ENCODE data around the gene MMAA. TPM values are rescaled to one million over a fixed set of nuclear protein-coding genes. Genes with fewer than 3 reads are reported as not detected.

MMAA gene
- total RNA-seq, 4 donors from 2014 or later: 2.2 to 3.8 (median 2.8) TPM

DNA sequence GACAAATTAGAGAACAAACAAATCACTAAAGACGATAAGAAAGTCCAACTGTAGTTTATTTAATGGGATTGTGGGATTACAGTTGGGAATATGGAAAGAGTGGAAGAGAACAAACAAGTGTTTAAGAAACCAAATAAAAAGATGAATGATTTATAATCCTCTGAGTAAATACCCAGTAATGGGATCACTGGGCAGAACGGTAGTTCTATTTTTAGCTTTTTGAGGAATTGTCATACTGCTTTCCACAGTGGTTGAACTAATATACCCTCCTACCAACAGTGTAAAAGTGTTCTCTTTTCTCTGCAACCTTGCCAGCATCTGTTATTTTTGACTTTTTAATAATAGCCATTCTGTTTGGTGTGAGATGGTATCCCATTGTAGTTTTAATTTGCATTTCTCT lies 75.7 kb downstream of the MMAA start:
- no peaks in the 10 kb centered on the region for H3K36me3 ChIP-seq
- H3K4me3 ChIP-seq: no peak overlapping the region
- no peak for DNase-seq (ENCODE audit: low spot score in 2 of 2)
- no peaks in the 10 kb centered on the region for H3K4me1 ChIP-seq
- no peaks in the 10 kb centered on the region for H3K27me3 ChIP-seq
- WGBS, 2 donors: 31 to 40% methylated on average over 2 of the region's 2 CpGs
- H3K27ac ChIP-seq: no peak overlapping the region
- no peaks in the 10 kb centered on the region for H3K9me3 ChIP-seq
- TF ChIP-seq POLR2A (IDR thresholded peaks at IDR 0.05) (no peak), EP300 (IDR thresholded peaks at IDR 0.05) (no peak)
- TF ChIP-seq, protein P1, sequence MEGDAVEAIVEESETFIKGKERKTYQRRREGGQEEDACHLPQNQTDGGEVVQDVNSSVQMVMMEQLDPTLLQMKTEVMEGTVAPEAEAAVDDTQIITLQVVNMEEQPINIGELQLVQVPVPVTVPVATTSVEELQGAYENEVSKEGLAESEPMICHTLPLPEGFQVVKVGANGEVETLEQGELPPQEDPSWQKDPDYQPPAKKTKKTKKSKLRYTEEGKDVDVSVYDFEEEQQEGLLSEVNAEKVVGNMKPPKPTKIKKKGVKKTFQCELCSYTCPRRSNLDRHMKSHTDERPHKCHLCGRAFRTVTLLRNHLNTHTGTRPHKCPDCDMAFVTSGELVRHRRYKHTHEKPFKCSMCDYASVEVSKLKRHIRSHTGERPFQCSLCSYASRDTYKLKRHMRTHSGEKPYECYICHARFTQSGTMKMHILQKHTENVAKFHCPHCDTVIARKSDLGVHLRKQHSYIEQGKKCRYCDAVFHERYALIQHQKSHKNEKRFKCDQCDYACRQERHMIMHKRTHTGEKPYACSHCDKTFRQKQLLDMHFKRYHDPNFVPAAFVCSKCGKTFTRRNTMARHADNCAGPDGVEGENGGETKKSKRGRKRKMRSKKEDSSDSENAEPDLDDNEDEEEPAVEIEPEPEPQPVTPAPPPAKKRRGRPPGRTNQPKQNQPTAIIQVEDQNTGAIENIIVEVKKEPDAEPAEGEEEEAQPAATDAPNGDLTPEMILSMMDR (IDR thresholded peaks at IDR 0.05): no peak

GRCh38 chr4:145697332-145697731 lies 78.1 kb downstream of the MMAA start:
- no peaks in the 10 kb centered on the region for H3K36me3 ChIP-seq
- H3K4me1 ChIP-seq: no peaks in the 10 kb centered on the region
- 93 to 96% methylated on average over 2 of the region's 2 CpGs for WGBS, 2 donors
- no peak overlapping the region for H3K27ac ChIP-seq
- no peaks in the 10 kb centered on the region for H3K9me3 ChIP-seq
- DNase-seq (ENCODE audit: low spot score in 2 of 2): no peak
- no peak for TF ChIP-seq POLR2A (IDR thresholded peaks at IDR 0.05)
- TF ChIP-seq, protein P1 (IDR thresholded peaks at IDR 0.05): no peak
- no peak for TF ChIP-seq EP300 (IDR thresholded peaks at IDR 0.05)
- H3K27me3 ChIP-seq: no peaks in the 10 kb centered on the region
- H3K4me3 ChIP-seq: no peak overlapping the region

DNA sequence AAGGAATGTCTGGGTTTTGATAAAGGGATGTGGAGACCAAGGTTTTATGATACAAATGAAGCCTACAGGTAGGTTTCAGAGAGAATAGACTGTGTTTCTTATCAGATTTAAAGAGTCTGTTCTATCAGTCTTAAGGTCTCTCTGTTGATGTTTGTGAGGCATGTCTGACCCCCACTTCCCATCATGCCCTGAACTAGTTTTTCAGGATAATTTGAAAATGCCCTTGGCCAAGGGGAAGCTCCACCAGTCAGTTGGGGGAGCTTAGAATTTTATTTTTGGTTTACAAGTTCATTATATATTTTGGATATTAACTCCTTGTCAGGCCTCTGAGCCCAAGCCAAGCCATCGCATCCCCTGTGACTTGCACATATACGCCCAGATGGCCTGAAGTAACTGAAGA lies 79.3 kb downstream of the MMAA start:
- H3K4me3 ChIP-seq: no peak overlapping the region
- no peak for DNase-seq (ENCODE audit: low spot score in 2 of 2)
- H3K27ac ChIP-seq: no peak overlapping the region
- TF ChIP-seq EP300 (IDR thresholded peaks at IDR 0.05): no peak
- no peak for TF ChIP-seq POLR2A (IDR thresholded peaks at IDR 0.05)
- TF ChIP-seq, protein P1 (IDR thresholded peaks at IDR 0.05): no peak
- H3K36me3 ChIP-seq: no peaks in the 10 kb centered on the region
- H3K4me1 ChIP-seq: no peaks in the 10 kb centered on the region
- no peaks in the 10 kb centered on the region for H3K27me3 ChIP-seq
- H3K9me3 ChIP-seq: no peaks in the 10 kb centered on the region
- WGBS, 2 donors: 85 to 100% methylated on average over 2 of the region's 2 CpGs

DNA sequence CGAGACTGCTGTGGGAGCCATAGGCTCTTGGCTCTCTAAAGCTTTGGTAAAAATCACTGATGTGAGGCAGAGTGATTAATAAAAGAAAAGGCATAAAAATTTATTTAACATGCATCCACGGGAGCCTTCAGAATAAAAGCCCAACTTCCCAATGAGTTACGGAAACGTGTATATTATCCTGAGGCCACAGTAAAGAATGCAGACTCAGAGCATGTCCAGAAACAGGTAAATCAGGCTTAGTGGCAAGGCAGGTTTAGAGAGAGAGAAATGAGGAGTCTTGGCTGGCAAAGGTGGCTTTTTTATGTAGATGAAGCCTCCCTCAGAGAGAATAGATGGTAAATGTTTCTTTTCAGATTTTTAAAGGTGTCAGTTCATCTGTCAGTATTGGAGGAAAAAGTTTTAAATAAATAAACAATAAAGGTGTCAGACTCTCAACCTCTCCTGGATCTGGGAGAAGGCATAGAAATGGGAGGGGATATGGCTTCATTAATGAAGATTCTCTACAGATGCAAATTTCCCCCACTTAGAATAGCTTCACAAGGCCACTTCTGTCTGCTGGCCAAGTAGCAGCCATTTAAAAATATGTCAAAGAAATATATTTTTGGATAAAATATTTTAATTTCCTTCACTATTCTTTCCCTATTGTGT lies 84.8 kb downstream of the MMAA start:
- no peaks in the 10 kb centered on the region for H3K9me3 ChIP-seq
- DNase-seq (ENCODE audit: low spot score in 2 of 2): no peak
- no peak overlapping the region for H3K4me3 ChIP-seq
- no peaks in the 10 kb centered on the region for H3K36me3 ChIP-seq
- WGBS, 2 donors: 55 to 64% methylated on average over 4 of the region's 4 CpGs
- no peak for TF ChIP-seq EP300 (IDR thresholded peaks at IDR 0.05)
- TF ChIP-seq, protein P1 (IDR thresholded peaks at IDR 0.05): no peak
- no peak overlapping the region for H3K27ac ChIP-seq
- H3K27me3 ChIP-seq: no peaks in the 10 kb centered on the region
- no peaks in the 10 kb centered on the region for H3K4me1 ChIP-seq

GRCh38 chr4:145709336-145709735 lies 90.2 kb downstream of the MMAA start:
- WGBS, 2 donors: 86 to 95% methylated on average over 1 of the region's 1 CpG
- H3K9me3 ChIP-seq: peaks cover 0 to 21% (median 0%) of the 10 kb centered on the region in 4 donors
- H3K4me1 ChIP-seq: no peaks in the 10 kb centered on the region
- H3K27ac ChIP-seq: no peak overlapping the region
- no peak for DNase-seq (ENCODE audit: low spot score in 2 of 2)
- H3K27me3 ChIP-seq: no peaks in the 10 kb centered on the region
- no peaks in the 10 kb centered on the region for H3K36me3 ChIP-seq
- no peak overlapping the region for H3K4me3 ChIP-seq
- no peak for TF ChIP-seq EP300 (IDR thresholded peaks at IDR 0.05)
- TF ChIP-seq, protein P1 (IDR thresholded peaks at IDR 0.05): no peak
- TF ChIP-seq POLR2A (IDR thresholded peaks at IDR 0.05): no peak

Other genes with a start within 250 kb of the MMAA start
- 10 to 100 TPM; 23.8 to 48.6 (median 34.9) TPM for gene SMAD1, start 137.5 kb upstream of the MMAA start, total RNA-seq
- gene C4orf51, start 60.8 kb downstream of the MMAA start, total RNA-seq: not detected